ENCODE measurements around the gene TFB1M.

The TFB1M gene

GRCh38 chr6:155311086-155311485 is 3.2 kb downstream of the TFB1M start:
- DNase-seq (ENCODE audit: low spot score) = no peak
- H3K27ac ChIP-seq = no peak overlapping the region
- H3K4me3 ChIP-seq = no peak overlapping the region
- no peak for TF ChIP-seq CTCF (IDR thresholded peaks at IDR 0.05)

DNA sequence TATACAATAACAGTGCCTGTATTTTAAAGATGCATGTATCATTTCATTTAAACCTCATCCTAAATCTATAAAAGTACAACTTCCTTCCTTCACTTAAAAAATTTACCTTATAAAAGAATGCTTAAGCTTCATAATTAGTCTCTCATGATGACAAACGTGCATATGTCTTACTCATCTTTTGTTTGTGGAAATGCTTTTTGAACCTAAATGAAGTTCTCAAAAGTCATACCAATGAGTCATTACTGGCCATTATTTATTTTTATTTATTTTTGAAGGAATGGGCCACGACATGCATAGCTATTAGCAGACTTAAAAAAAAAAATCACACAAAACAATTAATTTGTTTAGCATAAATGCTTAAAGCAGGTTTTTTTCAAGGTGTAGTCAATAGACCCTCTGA is 3.7 kb downstream of the TFB1M start:
- no peak overlapping the region for H3K4me3 ChIP-seq
- DNase-seq (ENCODE audit: low spot score) = no peak
- TF ChIP-seq CTCF (IDR thresholded peaks at IDR 0.05) = no peak
- no peak overlapping the region for H3K27ac ChIP-seq

- no peak for TF ChIP-seq CTCF (IDR thresholded peaks at IDR 0.05)
- Histone ChIP-seq H3K4me3 (no peak overlapping the region), H3K27ac (no peak overlapping the region)
- DNase-seq (ENCODE audit: low spot score) = no peak
These were observed 5.1 kb downstream of the TFB1M start for GRCh38 chr6:155309150-155309549.

- Histone ChIP-seq H3K4me3 (no peak overlapping the region), H3K27ac (no peak overlapping the region)
- no peak for TF ChIP-seq CTCF (IDR thresholded peaks at IDR 0.05)
- DNase-seq (ENCODE audit: low spot score) = no peak
These were observed 7.3 kb downstream of the TFB1M start for GRCh38 chr6:155306958-155307357.

- DNase-seq (ENCODE audit: low spot score) = no peak
- Histone ChIP-seq H3K4me3 (no peak overlapping the region), H3K27ac (no peak overlapping the region)
- no peak for TF ChIP-seq CTCF (IDR thresholded peaks at IDR 0.05)
These were observed 10.9 kb downstream of the TFB1M start for GRCh38 chr6:155303361-155303870.

DNA sequence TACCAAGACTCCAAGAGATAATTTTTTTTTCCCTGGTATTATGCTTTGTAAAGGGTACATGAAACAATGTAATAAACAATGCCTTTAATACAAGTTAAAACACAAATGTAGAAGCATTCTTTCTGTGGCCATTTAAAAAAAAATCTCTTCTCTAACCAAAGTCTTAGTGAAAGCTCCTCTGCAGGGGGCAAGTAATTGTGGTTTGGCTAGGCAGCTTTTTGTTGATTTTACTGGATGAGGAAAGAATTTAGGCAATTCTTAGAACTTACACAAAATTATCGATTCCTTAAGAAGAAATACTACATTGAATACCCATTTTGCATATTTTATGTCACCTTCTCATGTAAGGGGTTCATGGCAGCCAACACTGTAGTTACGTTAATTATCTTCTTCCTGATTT is 12.4 kb downstream of the TFB1M start:
- H3K4me3 ChIP-seq = no peak overlapping the region
- no peak overlapping the region for H3K27ac ChIP-seq
- no peak for DNase-seq (ENCODE audit: low spot score)
- TF ChIP-seq CTCF (IDR thresholded peaks at IDR 0.05) = no peak

DNA sequence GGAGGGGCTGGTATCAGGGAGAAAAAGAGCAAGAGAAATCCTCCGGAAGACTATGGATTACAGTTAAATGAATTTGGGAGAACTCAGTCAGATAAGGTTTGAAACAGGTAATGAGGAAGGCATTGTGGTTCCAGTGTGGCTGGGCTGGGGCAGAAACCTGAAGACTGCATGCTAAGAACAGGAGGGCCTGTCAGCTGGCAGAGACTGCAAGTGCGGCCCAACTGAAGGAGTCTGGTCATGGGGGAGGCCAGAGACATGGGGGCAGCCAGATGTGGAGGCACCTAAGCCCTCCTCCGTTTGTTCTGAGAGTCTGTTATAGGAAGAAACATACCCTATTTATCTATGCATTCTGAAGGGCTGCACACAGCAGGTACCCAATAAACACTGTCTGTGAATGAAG is 16.6 kb downstream of the TFB1M start:
- DNase-seq (ENCODE audit: low spot score) = no peak
- TF ChIP-seq CTCF (IDR thresholded peaks at IDR 0.05) = no peak
- no peak overlapping the region for H3K4me3 ChIP-seq
- H3K27ac ChIP-seq = no peak overlapping the region
